GM21576 (cell line): ENCODE results near the gene ZDHHC11B.
"Not testable (repeated sequence)": the region's sequence is repeated elsewhere in the genome, so short reads cannot be mapped to it uniquely, and the experiment has no call there.

Experiments
- ATAC-seq: cut with Tn5 transposase; IDR thresholded peaks from one replicate; pipeline ENCODE4 v1.9.1; 2021; ENCODE audit warnings: mild to moderate bottlenecking, moderate library complexity; ENCODE audit not compliant: unreplicated experiment

Gene ZDHHC11B

GRCh38 chr5:770585-770984 lies 13.9 kb downstream of the ZDHHC11B start:
- ATAC-seq: not testable (repeated sequence)

- not testable (repeated sequence) for ATAC-seq
Measured at GRCh38 chr5:769485-770145, 14.9 kb downstream of the ZDHHC11B start.

- ATAC-seq: no peak
Measured at GRCh38 chr5:766666-767431, 17.7 kb downstream of the ZDHHC11B start.

- ATAC-seq: no peak
Measured at GRCh38 chr5:765948-766631, 18.4 kb downstream of the ZDHHC11B start.

GRCh38 chr5:763998-764781 lies 20.3 kb downstream of the ZDHHC11B start:
- ATAC-seq: no peak

- no peak for ATAC-seq
Measured at GRCh38 chr5:763397-763796, 21.1 kb downstream of the ZDHHC11B start.

- not testable (repeated sequence) for ATAC-seq
Measured at GRCh38 chr5:762996-763395, 21.5 kb downstream of the ZDHHC11B start.

GRCh38 chr5:761854-762710 lies 22.4 kb downstream of the ZDHHC11B start:
- no peak for ATAC-seq

GRCh38 chr5:761059-761771 lies 23.3 kb downstream of the ZDHHC11B start:
- ATAC-seq: no peak

- no peak for ATAC-seq
Measured at GRCh38 chr5:760363-761058, 24.0 kb downstream of the ZDHHC11B start.

GRCh38 chr5:759781-760362 lies 24.7 kb downstream of the ZDHHC11B start:
- no peak for ATAC-seq

GRCh38 chr5:759111-759751 lies 25.3 kb downstream of the ZDHHC11B start:
- no peak for ATAC-seq

- no peak for ATAC-seq
Measured at GRCh38 chr5:758698-759053, 25.9 kb downstream of the ZDHHC11B start.

GRCh38 chr5:757931-758697 lies 26.4 kb downstream of the ZDHHC11B start:
- no peak for ATAC-seq

GRCh38 chr5:757346-757930 lies 27.1 kb downstream of the ZDHHC11B start:
- ATAC-seq: no peak

- no peak for ATAC-seq
Measured at GRCh38 chr5:756865-757345, 27.6 kb downstream of the ZDHHC11B start.

GRCh38 chr5:756171-756570 lies 28.4 kb downstream of the ZDHHC11B start:
- ATAC-seq: no peak
